ENCODE data around the gene WDR62.
"Not testable (repeated sequence)": the region's sequence is repeated elsewhere in the genome, so short reads cannot be mapped to it uniquely, and the experiment has no call there.

Gene WDR62

GRCh38 chr19:36120092-36120983 lies 65.6 kb downstream of the WDR62 start:
- H3K36me3 ChIP-seq (ENCODE audit: control insufficient read depth, insufficient read depth, low read length) = peaks cover 23% of the 10 kb centered on the region
- H3K4me1 ChIP-seq (ENCODE audit: control insufficient read depth, insufficient read depth, low read length) = peaks cover 5% of the 10 kb centered on the region
- H3K9me3 ChIP-seq (ENCODE audit: control insufficient read depth, insufficient read depth, low read length) = no peaks in the 10 kb centered on the region
- no peak overlapping the region for H3K9ac ChIP-seq (ENCODE audit: low read depth, low read length)
- H3K4me3 ChIP-seq (ENCODE audit: low read depth, low read length) = no peak overlapping the region
- H3K27me3 ChIP-seq (ENCODE audit: control insufficient read depth, insufficient read depth, low read length) = no peaks in the 10 kb centered on the region

- H3K4me1 ChIP-seq (ENCODE audit: control insufficient read depth, insufficient read depth, low read length) = peaks cover 5% of the 10 kb centered on the region
- H3K9me3 ChIP-seq (ENCODE audit: control insufficient read depth, insufficient read depth, low read length) = no peaks in the 10 kb centered on the region
- H3K27me3 ChIP-seq (ENCODE audit: control insufficient read depth, insufficient read depth, low read length) = no peaks in the 10 kb centered on the region
- no peak overlapping the region for H3K4me3 ChIP-seq (ENCODE audit: low read depth, low read length)
- H3K36me3 ChIP-seq (ENCODE audit: control insufficient read depth, insufficient read depth, low read length) = peaks cover 26% of the 10 kb centered on the region
- no peak overlapping the region for H3K9ac ChIP-seq (ENCODE audit: low read depth, low read length)
Measured at GRCh38 chr19:36120984-36121358, 66.3 kb downstream of the WDR62 start.

GRCh38 chr19:36121486-36122124 lies 66.9 kb downstream of the WDR62 start:
- H3K4me1 ChIP-seq (ENCODE audit: control insufficient read depth, insufficient read depth, low read length) = peaks cover 5% of the 10 kb centered on the region
- no peak overlapping the region for H3K4me3 ChIP-seq (ENCODE audit: low read depth, low read length)
- H3K9me3 ChIP-seq (ENCODE audit: control insufficient read depth, insufficient read depth, low read length) = no peaks in the 10 kb centered on the region
- peaks cover 26% of the 10 kb centered on the region for H3K36me3 ChIP-seq (ENCODE audit: control insufficient read depth, insufficient read depth, low read length)
- H3K27me3 ChIP-seq (ENCODE audit: control insufficient read depth, insufficient read depth, low read length) = no peaks in the 10 kb centered on the region
- no peak overlapping the region for H3K9ac ChIP-seq (ENCODE audit: low read depth, low read length)

GRCh38 chr19:36125557-36125956 lies 70.9 kb downstream of the WDR62 start:
- Histone ChIP-seq H3K4me1 (ENCODE audit: control insufficient read depth, insufficient read depth, low read length) (no peaks in the 10 kb centered on the region), H3K4me3 (ENCODE audit: low read depth, low read length) (no peak overlapping the region), H3K36me3 (ENCODE audit: control insufficient read depth, insufficient read depth, low read length) (peaks cover 20% of the 10 kb centered on the region), H3K9ac (ENCODE audit: low read depth, low read length) (no peak overlapping the region), H3K9me3 (ENCODE audit: control insufficient read depth, insufficient read depth, low read length) (no peaks in the 10 kb centered on the region), H3K27me3 (ENCODE audit: control insufficient read depth, insufficient read depth, low read length) (no peaks in the 10 kb centered on the region)

- no peaks in the 10 kb centered on the region for H3K27me3 ChIP-seq (ENCODE audit: control insufficient read depth, insufficient read depth, low read length)
- peak overlapping the region; percentile 79 for H3K4me3 ChIP-seq (ENCODE audit: low read depth, low read length)
- H3K9ac ChIP-seq (ENCODE audit: low read depth, low read length) = peak overlapping the region; percentile 79
- H3K9me3 ChIP-seq (ENCODE audit: control insufficient read depth, insufficient read depth, low read length) = no peaks in the 10 kb centered on the region
- peaks cover 9% of the 10 kb centered on the region for H3K36me3 ChIP-seq (ENCODE audit: control insufficient read depth, insufficient read depth, low read length)
- no peaks in the 10 kb centered on the region for H3K4me1 ChIP-seq (ENCODE audit: control insufficient read depth, insufficient read depth, low read length)
Measured at GRCh38 chr19:36128392-36128736, 73.7 kb downstream of the WDR62 start.

GRCh38 chr19:36131221-36131620 lies 76.5 kb downstream of the WDR62 start:
- not testable (repeated sequence) for H3K9me3 ChIP-seq (ENCODE audit: control insufficient read depth, insufficient read depth, low read length); H3K4me3 ChIP-seq (ENCODE audit: low read depth, low read length); H3K36me3 ChIP-seq (ENCODE audit: control insufficient read depth, insufficient read depth, low read length); H3K9ac ChIP-seq (ENCODE audit: low read depth, low read length); H3K4me1 ChIP-seq (ENCODE audit: control insufficient read depth, insufficient read depth, low read length); H3K27me3 ChIP-seq (ENCODE audit: control insufficient read depth, insufficient read depth, low read length)

GRCh38 chr19:36134867-36135266 lies 80.2 kb downstream of the WDR62 start:
- not testable (repeated sequence) for H3K27me3 ChIP-seq (ENCODE audit: control insufficient read depth, insufficient read depth, low read length); H3K9me3 ChIP-seq (ENCODE audit: control insufficient read depth, insufficient read depth, low read length); H3K36me3 ChIP-seq (ENCODE audit: control insufficient read depth, insufficient read depth, low read length); H3K9ac ChIP-seq (ENCODE audit: low read depth, low read length); H3K4me1 ChIP-seq (ENCODE audit: control insufficient read depth, insufficient read depth, low read length); H3K4me3 ChIP-seq (ENCODE audit: low read depth, low read length)

GRCh38 chr19:36136964-36137686 lies 82.4 kb downstream of the WDR62 start:
- H3K9ac ChIP-seq (ENCODE audit: low read depth, low read length) = no peak overlapping the region
- peaks cover 6% of the 10 kb centered on the region for H3K4me1 ChIP-seq (ENCODE audit: control insufficient read depth, insufficient read depth, low read length)
- no peaks in the 10 kb centered on the region for H3K9me3 ChIP-seq (ENCODE audit: control insufficient read depth, insufficient read depth, low read length)
- H3K4me3 ChIP-seq (ENCODE audit: low read depth, low read length) = no peak overlapping the region
- H3K36me3 ChIP-seq (ENCODE audit: control insufficient read depth, insufficient read depth, low read length) = peaks cover 2% of the 10 kb centered on the region
- no peaks in the 10 kb centered on the region for H3K27me3 ChIP-seq (ENCODE audit: control insufficient read depth, insufficient read depth, low read length)

GRCh38 chr19:36139120-36139472 lies 84.4 kb downstream of the WDR62 start:
- Histone ChIP-seq H3K4me1 (ENCODE audit: control insufficient read depth, insufficient read depth, low read length) (peaks cover 6% of the 10 kb centered on the region), H3K27me3 (ENCODE audit: control insufficient read depth, insufficient read depth, low read length) (no peaks in the 10 kb centered on the region), H3K9ac (ENCODE audit: low read depth, low read length) (peak overlapping the region; percentile 95), H3K9me3 (ENCODE audit: control insufficient read depth, insufficient read depth, low read length) (no peaks in the 10 kb centered on the region), H3K4me3 (ENCODE audit: low read depth, low read length) (peak overlapping the region; percentile 97), H3K36me3 (ENCODE audit: control insufficient read depth, insufficient read depth, low read length) (peaks cover 13% of the 10 kb centered on the region)

- peaks cover 16% of the 10 kb centered on the region for H3K36me3 ChIP-seq (ENCODE audit: control insufficient read depth, insufficient read depth, low read length)
- H3K4me3 ChIP-seq (ENCODE audit: low read depth, low read length) = peak within 1 kb of the TSS; percentile 97
- H3K4me1 ChIP-seq (ENCODE audit: control insufficient read depth, insufficient read depth, low read length) = peaks cover 6% of the 10 kb centered on the region
Measured at GRCh38 chr19:36139473-36140303, 85.0 kb downstream of the WDR62 start, which contains the start of gene CAPNS1. Gene CAPNS1, plus strand, starts transcription at chr19:36140066. Its CDS starts 946 bp downstream, at chr19:36141012.

GRCh38 chr19:36140304-36141038 lies 85.8 kb downstream of the WDR62 start:
- Histone ChIP-seq H3K36me3 (ENCODE audit: control insufficient read depth, insufficient read depth, low read length) (peaks cover 17% of the 10 kb centered on the region), H3K4me3 (ENCODE audit: low read depth, low read length) (peak overlapping the region; percentile 97), H3K4me1 (ENCODE audit: control insufficient read depth, insufficient read depth, low read length) (peaks cover 6% of the 10 kb centered on the region), H3K27me3 (ENCODE audit: control insufficient read depth, insufficient read depth, low read length) (no peaks in the 10 kb centered on the region), H3K9me3 (ENCODE audit: control insufficient read depth, insufficient read depth, low read length) (no peaks in the 10 kb centered on the region), H3K9ac (ENCODE audit: low read depth, low read length) (peak overlapping the region; percentile 88)

More at GRCh38 chr19:36139473-36140303, 85.0 kb downstream of the WDR62 start, which contains the start of gene CAPNS1:
- H3K9me3 ChIP-seq (ENCODE audit: control insufficient read depth, insufficient read depth, low read length) = no peaks in the 10 kb centered on the region
- peak within 1 kb of the TSS; percentile 95 for H3K9ac ChIP-seq (ENCODE audit: low read depth, low read length)
- no peaks in the 10 kb centered on the region for H3K27me3 ChIP-seq (ENCODE audit: control insufficient read depth, insufficient read depth, low read length)
